Neural crest cell (in vitro differentiated cells): Measurements from ENCODE around the gene AJAP1. TPM values are rescaled to one million over a fixed set of nuclear protein-coding genes. Genes with fewer than 3 reads are reported as not detected.

Experiments used
- DNase-seq: peaks from one replicate; pipeline ENCODE4 v3.0.0; 2021; ENCODE audit warnings: low read depth, mixed read lengths, low spot score
- H3K27ac Mint-ChIP-seq: one replicate; pipeline ENCODE4 v1.8.0; 2021; ENCODE audit warnings: mild to moderate bottlenecking, mixed read lengths; ENCODE audit not compliant: unreplicated experiment
- H3K27me3 Mint-ChIP-seq: 2 replicates; pipeline ENCODE4 v1.8.0; 2021; ENCODE audit warnings: low read depth, mild to moderate bottlenecking, mixed read lengths
- H3K36me3 Mint-ChIP-seq: 2 replicates; pipeline ENCODE4 v1.8.0; 2021; ENCODE audit warnings: low read depth, mild to moderate bottlenecking, mixed read lengths
- H3K4me1 Mint-ChIP-seq: 2 replicates; pipeline ENCODE4 v1.8.0; 2021; ENCODE audit warnings: mixed read lengths
- H3K4me3 Mint-ChIP-seq: one replicate; pipeline ENCODE4 v1.8.0; 2021; ENCODE audit warnings: mild to moderate bottlenecking, mixed read lengths
- H3K9me3 Mint-ChIP-seq: 2 replicates; pipeline ENCODE4 v1.8.0; 2021; ENCODE audit warnings: mixed read lengths
- total RNA-seq: library from RNA; stranded (reverse); gene quantifications from 2 replicates; pipeline ENCODE4 v1.2.1, GENCODE V29; 2021
- TF ChIP-seq, protein P1 (sequence below): fragments of 200-600 bp; sonication (generic); conservative IDR thresholded peaks from 2 replicates; pipeline ENCODE4 v1.5.0; 2021; ENCODE audit warnings: antibody characterized with exemption, mild to moderate bottlenecking

The AJAP1 gene
- total RNA-seq, 1 donor from 2014 or later: 1.4 TPM

DNA sequence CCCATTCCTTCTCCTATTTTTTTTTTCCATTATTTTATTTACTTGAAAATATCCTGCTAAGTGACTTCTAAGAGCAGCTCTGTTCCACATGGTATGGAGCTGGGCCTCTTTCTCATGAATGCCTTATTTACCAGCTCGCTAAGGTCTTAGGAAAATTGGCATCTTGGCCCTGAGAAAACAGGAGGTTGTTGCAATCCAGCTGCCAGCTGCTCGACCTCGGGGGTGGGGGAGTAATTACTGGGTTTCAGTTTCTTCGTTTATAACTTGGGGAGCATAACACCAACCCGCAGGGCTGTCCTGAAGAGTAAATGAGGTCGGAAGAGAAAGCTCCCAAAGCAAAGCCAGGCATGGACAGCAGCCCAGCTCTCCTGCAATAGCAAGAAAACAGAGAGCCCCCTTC is 176.3 kb downstream of the AJAP1 start:
- Mint-ChIP-seq H3K4me1 (no peaks in the 10 kb centered on the region), H3K27ac (no peak overlapping the region), H3K9me3 (peaks cover 9% of the 10 kb centered on the region), H3K27me3 (peaks cover 5% of the 10 kb centered on the region), H3K4me3 (no peak overlapping the region), H3K36me3 (no peaks in the 10 kb centered on the region)
- DNase-seq: no peak
- TF ChIP-seq, protein P1, sequence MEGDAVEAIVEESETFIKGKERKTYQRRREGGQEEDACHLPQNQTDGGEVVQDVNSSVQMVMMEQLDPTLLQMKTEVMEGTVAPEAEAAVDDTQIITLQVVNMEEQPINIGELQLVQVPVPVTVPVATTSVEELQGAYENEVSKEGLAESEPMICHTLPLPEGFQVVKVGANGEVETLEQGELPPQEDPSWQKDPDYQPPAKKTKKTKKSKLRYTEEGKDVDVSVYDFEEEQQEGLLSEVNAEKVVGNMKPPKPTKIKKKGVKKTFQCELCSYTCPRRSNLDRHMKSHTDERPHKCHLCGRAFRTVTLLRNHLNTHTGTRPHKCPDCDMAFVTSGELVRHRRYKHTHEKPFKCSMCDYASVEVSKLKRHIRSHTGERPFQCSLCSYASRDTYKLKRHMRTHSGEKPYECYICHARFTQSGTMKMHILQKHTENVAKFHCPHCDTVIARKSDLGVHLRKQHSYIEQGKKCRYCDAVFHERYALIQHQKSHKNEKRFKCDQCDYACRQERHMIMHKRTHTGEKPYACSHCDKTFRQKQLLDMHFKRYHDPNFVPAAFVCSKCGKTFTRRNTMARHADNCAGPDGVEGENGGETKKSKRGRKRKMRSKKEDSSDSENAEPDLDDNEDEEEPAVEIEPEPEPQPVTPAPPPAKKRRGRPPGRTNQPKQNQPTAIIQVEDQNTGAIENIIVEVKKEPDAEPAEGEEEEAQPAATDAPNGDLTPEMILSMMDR: no peak

- peaks cover 18% of the 10 kb centered on the region for H3K9me3 Mint-ChIP-seq
- H3K27ac Mint-ChIP-seq: no peak overlapping the region
- no peaks in the 10 kb centered on the region for H3K27me3 Mint-ChIP-seq
- no peak overlapping the region for H3K4me3 Mint-ChIP-seq
- H3K4me1 Mint-ChIP-seq: no peaks in the 10 kb centered on the region
- peaks cover 6% of the 10 kb centered on the region for H3K36me3 Mint-ChIP-seq
- no peak for DNase-seq
- TF ChIP-seq, protein P1: no peak
Observed at GRCh38 chr1:4836574-4836973, 182.2 kb downstream of the AJAP1 start.

DNA sequence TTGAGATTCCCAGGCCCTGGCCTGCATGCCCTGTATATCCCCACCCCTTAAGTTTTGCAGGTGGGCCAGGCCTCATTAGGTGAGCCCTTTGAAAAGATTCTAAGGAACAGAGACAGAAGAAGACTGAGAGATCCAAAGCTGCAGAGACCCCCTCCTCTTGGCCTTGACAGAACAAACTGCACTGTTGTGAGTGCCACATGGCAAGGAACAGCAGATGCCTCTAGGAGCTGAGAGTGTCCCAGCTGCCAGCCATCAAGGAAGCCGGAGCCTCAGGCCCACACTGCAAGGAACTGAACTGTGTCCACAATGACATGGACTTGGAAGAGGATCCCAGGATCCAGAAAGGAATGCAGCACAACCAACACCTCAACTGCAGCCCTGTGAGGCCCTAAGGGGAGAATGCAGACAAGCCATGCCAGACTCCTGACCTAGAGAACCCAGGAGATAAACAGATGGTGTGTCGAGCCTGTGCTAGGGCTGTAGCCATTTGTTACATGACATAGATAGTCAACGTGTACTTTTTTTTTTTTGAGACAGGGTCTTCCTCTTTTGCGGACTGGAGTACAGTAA is 182.7 kb downstream of the AJAP1 start:
- TF ChIP-seq, protein P1: no peak
- H3K4me3 Mint-ChIP-seq: no peak overlapping the region
- H3K27ac Mint-ChIP-seq: no peak overlapping the region

GRCh38 chr1:4837752-4838151 is 183.3 kb downstream of the AJAP1 start:
- Mint-ChIP-seq H3K4me3 (no peak overlapping the region), H3K4me1 (no peaks in the 10 kb centered on the region), H3K27ac (no peak overlapping the region), H3K27me3 (no peaks in the 10 kb centered on the region), H3K9me3 (peaks cover 18% of the 10 kb centered on the region), H3K36me3 (peaks cover 6% of the 10 kb centered on the region)
- TF ChIP-seq, protein P1: no peak
- DNase-seq: no peak

More for the DNA sequence above, 182.7 kb downstream of the AJAP1 start:
- Mint-ChIP-seq H3K27me3 (no peaks in the 10 kb centered on the region), H3K4me1 (no peaks in the 10 kb centered on the region), H3K36me3 (peaks cover 6% of the 10 kb centered on the region), H3K9me3 (peaks cover 18% of the 10 kb centered on the region)
- no peak for DNase-seq

- Mint-ChIP-seq H3K4me3 (no peak overlapping the region), H3K9me3 (peaks cover 18% of the 10 kb centered on the region), H3K4me1 (no peaks in the 10 kb centered on the region), H3K27me3 (no peaks in the 10 kb centered on the region), H3K36me3 (peaks cover 6% of the 10 kb centered on the region), H3K27ac (no peak overlapping the region)
- TF ChIP-seq, protein P1: no peak
- no peak for DNase-seq
Observed at GRCh38 chr1:4838231-4838630, 183.8 kb downstream of the AJAP1 start.
